HEK293T (cell line): ENCODE data around the gene HLA-DRB5.

Source experiments
- CTCF ChIA-PET: fragments of 350-600 bp; formaldehyde crosslinking; extraction: SDS; loops from one replicate; lab custom pipeline; 2021; ENCODE audit warnings: antibody characterized with exemption, inconsistent platforms; lab: Yijun Ruan, JAX
- POLR2A ChIA-PET: fragments of 350-600 bp; formaldehyde crosslinking; extraction: SDS; loops from one replicate; lab custom pipeline; 2020; ENCODE audit warnings: antibody characterized with exemption, inconsistent platforms; lab: Yijun Ruan, JAX
- DNase-seq: peaks from one replicate; pipeline ENCODE4 v3.0.0; 2012; ENCODE audit warnings: mixed read lengths; ENCODE audit errors: extremely low spot score
- ARNT ChIP-seq: fragments of 450-650 bp; IDR thresholded peaks from 2 replicates; pipeline ENCODE4 v1.6.1; 2017; ENCODE audit warnings: mild to moderate bottlenecking
- BHLHE40 ChIP-seq: fragments of 450-650 bp; IDR thresholded peaks from 2 replicates; pipeline ENCODE4 v1.6.1; 2016; ENCODE audit warnings: mild to moderate bottlenecking, moderate library complexity, borderline replicate concordance
- CTBP1 ChIP-seq: fragments of 450-650 bp; IDR thresholded peaks from 2 replicates; pipeline ENCODE4 v1.6.1; 2016; ENCODE audit warnings: borderline replicate concordance
- ELF4 ChIP-seq: fragments of 450-650 bp; IDR thresholded peaks from 2 replicates; pipeline ENCODE4 v1.6.1; 2017; ENCODE audit warnings: antibody characterized with exemption
- FOXA1 ChIP-seq: fragments of 450-650 bp; IDR thresholded peaks from 2 replicates; pipeline ENCODE4 v1.6.1; 2016; ENCODE audit warnings: mild to moderate bottlenecking
- FOXK2 ChIP-seq: fragments of 450-650 bp; IDR thresholded peaks from 2 replicates; pipeline ENCODE4 v1.6.1; 2016; ENCODE audit warnings: mild to moderate bottlenecking
- FOXM1 ChIP-seq: fragments of 450-650 bp; IDR thresholded peaks from 2 replicates; pipeline ENCODE4 v1.6.1; 2017; ENCODE audit warnings: mild to moderate bottlenecking, borderline replicate concordance
- HDGF ChIP-seq: fragments of 450-650 bp; IDR thresholded peaks from 2 replicates; pipeline ENCODE4 v1.6.1; 2017; ENCODE audit warnings: antibody characterized with exemption, borderline replicate concordance
- L3MBTL2 ChIP-seq: fragments of 450-650 bp; conservative IDR thresholded peaks from 2 replicates; pipeline ENCODE4 v1.6.1; 2016; ENCODE audit warnings: mild to moderate bottlenecking
- LEF1 ChIP-seq: fragments of 450-650 bp; IDR thresholded peaks from 2 replicates; pipeline ENCODE4 v1.6.1; 2017; ENCODE audit warnings: mild to moderate bottlenecking, borderline replicate concordance
- NFRKB ChIP-seq: fragments of 450-650 bp; IDR thresholded peaks from 2 replicates; pipeline ENCODE4 v1.6.1; 2016; ENCODE audit warnings: mild to moderate bottlenecking, moderate library complexity
- PKNOX1 ChIP-seq: fragments of 450-650 bp; IDR thresholded peaks from 2 replicates; pipeline ENCODE4 v1.6.1; 2016
- SP1 ChIP-seq: fragments of 450-650 bp; IDR thresholded peaks from 2 replicates; pipeline ENCODE4 v1.6.1; 2017
- SUZ12 ChIP-seq: fragments of 450-650 bp; IDR thresholded peaks from 2 replicates; pipeline ENCODE4 v1.6.1; 2016; ENCODE audit warnings: mild to moderate bottlenecking
- TARDBP ChIP-seq: fragments of 450-650 bp; IDR thresholded peaks from 2 replicates; pipeline ENCODE4 v1.6.1; 2016
- ZNF384 ChIP-seq: fragments of 450-650 bp; IDR thresholded peaks from 2 replicates; pipeline ENCODE4 v1.6.1; 2016

HLA-DRB5 gene

GRCh38 chr6:32565511-32565910 is 35.4 kb upstream of the HLA-DRB5 start:
- ChIA-PET CTCF (no interaction called here), POLR2A (no interaction called here)
- TF ChIP-seq ZNF384 (no peak), FOXA1 (no peak), TARDBP (no peak), PKNOX1 (no peak), ELF4 (no peak), NFRKB (no peak), FOXK2 (no peak), SP1 (no peak), BHLHE40 (no peak), ARNT (no peak), SUZ12 (no peak), FOXM1 (no peak), CTBP1 (no peak), L3MBTL2 (no peak), LEF1 (no peak)
- DNase-seq: no peak

- no peak for TF ChIP-seq TARDBP
- TF ChIP-seq LEF1: no peak
- TF ChIP-seq FOXK2: no peak
- TF ChIP-seq FOXA1: no peak
- TF ChIP-seq ZNF384: no peak
- TF ChIP-seq L3MBTL2: no peak
- no peak for TF ChIP-seq SUZ12
- TF ChIP-seq ARNT: no peak
- TF ChIP-seq ELF4: no peak
- no peak for TF ChIP-seq PKNOX1
- TF ChIP-seq NFRKB: no peak
- no peak for TF ChIP-seq SP1
- no peak for DNase-seq
- POLR2A ChIA-PET: no interaction called here
- CTCF ChIA-PET: interaction anchor here (0.7 to 0.9 kb wide), 2 partner anchors 122 to 223 kb away, joined by 3 to 4 read pairs; no protein-coding TSS in a partner anchor
Measured at GRCh38 chr6:32562940-32563339, 32.9 kb upstream of the HLA-DRB5 start.

GRCh38 chr6:32559747-32560146 is 29.7 kb upstream of the HLA-DRB5 start:
- ChIA-PET POLR2A (no interaction called here), CTCF (interaction anchor here (0.8 kb wide), 1 partner anchor 150 kb away, joined by 3 read pairs; no protein-coding TSS in a partner anchor)
- TF ChIP-seq ZNF384 (no peak), L3MBTL2 (no peak), FOXK2 (no peak), SP1 (no peak), FOXA1 (no peak), ELF4 (no peak), FOXM1 (no peak), BHLHE40 (no peak), TARDBP (no peak), ARNT (no peak), LEF1 (no peak), HDGF (no peak), NFRKB (no peak), PKNOX1 (no peak), SUZ12 (no peak), CTBP1 (no peak)
- no peak for DNase-seq

GRCh38 chr6:32558426-32559057 is 28.5 kb upstream of the HLA-DRB5 start:
- CTCF ChIA-PET: interaction anchor here (0.8 kb wide), 1 partner anchor 345 kb away, joined by 4 read pairs; no protein-coding TSS in a partner anchor
- POLR2A ChIA-PET: no interaction called here
- DNase-seq: no peak
- TF ChIP-seq FOXA1: no peak
- no peak for TF ChIP-seq PKNOX1
- TF ChIP-seq ARNT: no peak
- TF ChIP-seq NFRKB: no peak
- no peak for TF ChIP-seq BHLHE40
- TF ChIP-seq SP1: no peak
- TF ChIP-seq TARDBP: no peak
- TF ChIP-seq L3MBTL2: no peak
- no peak for TF ChIP-seq FOXM1
- no peak for TF ChIP-seq ELF4
- TF ChIP-seq SUZ12: no peak
- TF ChIP-seq HDGF: no peak
- no peak for TF ChIP-seq FOXK2
- no peak for TF ChIP-seq ZNF384
- no peak for TF ChIP-seq CTBP1
- no peak for TF ChIP-seq LEF1

- ChIA-PET CTCF (no interaction called here), POLR2A (no interaction called here)
- TF ChIP-seq ELF4 (no peak), PKNOX1 (no peak), SUZ12 (no peak), ZNF384 (no peak), ARNT (no peak), LEF1 (no peak), L3MBTL2 (no peak), BHLHE40 (no peak)
- DNase-seq: no peak
Measured at GRCh38 chr6:32554116-32554965, 24.3 kb upstream of the HLA-DRB5 start.
